Measurements from ENCODE around the gene ZFYVE28.

The ZFYVE28 gene

GRCh38 chr4:2298532-2298991 is 119.9 kb downstream of the ZFYVE28 start:
- Histone ChIP-seq H3K36me3 (no peaks in the 10 kb centered on the region), H3K9me3 (no peaks in the 10 kb centered on the region), H3K27ac (no peak overlapping the region), H3K27me3 (peaks cover 8% of the 10 kb centered on the region), H3K4me1 (ENCODE audit: control insufficient read depth in 1 of 2, insufficient read depth in 1 of 2, low read depth in 1 of 2, low read length in 1 of 2) (no peaks in the 10 kb centered on the region), H3K4me3 (ENCODE audit: low read depth in 1 of 2, low read length in 1 of 2) (no peak overlapping the region)
- no peak for TF ChIP-seq CTCF (IDR thresholded peaks at IDR 0.05)

GRCh38 chr4:2297606-2298531 is 120.6 kb downstream of the ZFYVE28 start:
- no peak for TF ChIP-seq CTCF (IDR thresholded peaks at IDR 0.05)
- H3K4me1 ChIP-seq (ENCODE audit: control insufficient read depth in 1 of 2, insufficient read depth in 1 of 2, low read depth in 1 of 2, low read length in 1 of 2), result no peaks in the 10 kb centered on the region

GRCh38 chr4:2296631-2297601 is 121.5 kb downstream of the ZFYVE28 start:
- Histone ChIP-seq H3K4me3 (ENCODE audit: low read depth in 1 of 2, low read length in 1 of 2) (no peak overlapping the region), H3K9me3 (no peaks in the 10 kb centered on the region), H3K27me3 (peaks cover 17% of the 10 kb centered on the region), H3K36me3 (no peaks in the 10 kb centered on the region), H3K27ac (no peak overlapping the region), H3K4me1 (ENCODE audit: control insufficient read depth in 1 of 2, insufficient read depth in 1 of 2, low read depth in 1 of 2, low read length in 1 of 2) (no peaks in the 10 kb centered on the region)
- TF ChIP-seq CTCF (IDR thresholded peaks at IDR 0.05), result no peak

More at GRCh38 chr4:2297606-2298531, 120.6 kb downstream of the ZFYVE28 start:
- H3K4me3 ChIP-seq (ENCODE audit: low read depth in 1 of 2, low read length in 1 of 2), result no peak overlapping the region
- H3K27ac ChIP-seq, result no peak overlapping the region
- H3K36me3 ChIP-seq, result no peaks in the 10 kb centered on the region
- peaks cover 8% of the 10 kb centered on the region for H3K27me3 ChIP-seq
- H3K9me3 ChIP-seq, result no peaks in the 10 kb centered on the region

- Histone ChIP-seq H3K9me3 (no peaks in the 10 kb centered on the region), H3K27ac (no peak overlapping the region), H3K36me3 (no peaks in the 10 kb centered on the region), H3K27me3 (peaks cover 27% of the 10 kb centered on the region), H3K4me3 (ENCODE audit: low read depth in 1 of 2, low read length in 1 of 2) (no peak overlapping the region), H3K4me1 (ENCODE audit: control insufficient read depth in 1 of 2, insufficient read depth in 1 of 2, low read depth in 1 of 2, low read length in 1 of 2) (no peaks in the 10 kb centered on the region)
- no peak for TF ChIP-seq CTCF (IDR thresholded peaks at IDR 0.05)
Measured at GRCh38 chr4:2295900-2296442, 122.5 kb downstream of the ZFYVE28 start.

- Histone ChIP-seq H3K27me3 (peaks cover 32% of the 10 kb centered on the region), H3K9me3 (no peaks in the 10 kb centered on the region), H3K36me3 (no peaks in the 10 kb centered on the region), H3K4me3 (ENCODE audit: low read depth in 1 of 2, low read length in 1 of 2) (no peak overlapping the region), H3K27ac (no peak overlapping the region), H3K4me1 (ENCODE audit: control insufficient read depth in 1 of 2, insufficient read depth in 1 of 2, low read depth in 1 of 2, low read length in 1 of 2) (no peaks in the 10 kb centered on the region)
- TF ChIP-seq CTCF (IDR thresholded peaks at IDR 0.05), result no peak
Measured at GRCh38 chr4:2295500-2295899, 122.9 kb downstream of the ZFYVE28 start.

Measured in neutrophil (primary cell).